OCI-LY1 (cell line): ENCODE measurements around the gene ATP2B2.

Experiments used
- H2AFZ ChIP-seq: fragments of 200-600 bp; sonication (generic), shearing (Covaris generic); 2 replicates; pipeline ENCODE4 v1.6.0; 2014; ENCODE audit warnings: antibody characterized with exemption, mild to moderate bottlenecking, low read length
- H3F3A ChIP-seq: fragments of 200-600 bp; sonication (generic), shearing (Covaris generic); 2 replicates; pipeline ENCODE4 v1.6.0; 2014; ENCODE audit warnings: mild to moderate bottlenecking, antibody characterized with exemption, low read length, moderate library complexity; ENCODE audit not compliant: insufficient read depth
- H3K27ac ChIP-seq: fragments of 200-600 bp; sonication (generic); 2 replicates; pipeline ENCODE4 v1.5.1; 2014; ENCODE audit warnings: low read length, mixed run types, mild to moderate bottlenecking, low read depth; ENCODE audit not compliant: poor library complexity, severe bottlenecking
- H3K27me3 ChIP-seq: fragments of 200-600 bp; sonication (generic); 2 replicates; pipeline ENCODE4 v1.6.0; 2014; ENCODE audit warnings: antibody characterized with exemption, mild to moderate bottlenecking, low read length, moderate library complexity; ENCODE audit not compliant: insufficient read depth
- H3K36me3 ChIP-seq: fragments of 200-600 bp; sonication (generic); 2 replicates; pipeline ENCODE4 v1.6.1; 2014; ENCODE audit warnings: mild to moderate bottlenecking, antibody characterized with exemption, low read length, moderate library complexity, mixed read lengths; ENCODE audit not compliant: insufficient read depth
- H3K4me1 ChIP-seq: fragments of 200-600 bp; sonication (generic); 2 replicates; pipeline ENCODE4 v1.5.1; 2014; ENCODE audit warnings: mild to moderate bottlenecking, low read length, moderate library complexity; ENCODE audit not compliant: insufficient read depth, severe bottlenecking
- H3K4me2 ChIP-seq: fragments of 200-600 bp; sonication (generic), shearing (Covaris generic); 2 replicates; pipeline ENCODE4 v1.6.1; 2014; ENCODE audit warnings: low read length
- H3K4me3 ChIP-seq: fragments of 200-600 bp; sonication (generic); 2 replicates; pipeline ENCODE4 v1.5.1; 2014; ENCODE audit warnings: low read length, low read depth, mild to moderate bottlenecking, mixed read lengths; ENCODE audit not compliant: poor library complexity, severe bottlenecking
- H3K79me2 ChIP-seq: fragments of 200-600 bp; shearing (Covaris generic); 2 replicates; pipeline ENCODE4 v1.6.1; 2016; ENCODE audit warnings: mixed run types, low read length, mixed read lengths; ENCODE audit not compliant: insufficient read depth
- H3K9ac ChIP-seq: fragments of 200-600 bp; sonication (generic), shearing (Covaris generic); 2 replicates; pipeline ENCODE4 v1.6.1; 2014; ENCODE audit warnings: mild to moderate bottlenecking, low read length, mixed read lengths
- H3K9me2 ChIP-seq: fragments of 200-600 bp; sonication (generic), shearing (Covaris generic); 2 replicates; pipeline ENCODE4 v1.6.1; 2014; ENCODE audit warnings: low read depth, mild to moderate bottlenecking, low read length, mixed read lengths
- H3K9me3 ChIP-seq: fragments of 200-600 bp; shearing (Covaris generic); 2 replicates; pipeline ENCODE4 v1.6.1; 2014; ENCODE audit warnings: low read length, mixed read lengths
- H4K20me1 ChIP-seq: fragments of 200-600 bp; sonication (generic), shearing (Covaris generic); 2 replicates; pipeline ENCODE4 v1.6.0; 2016; ENCODE audit warnings: mild to moderate bottlenecking, low read length; ENCODE audit not compliant: insufficient read depth
- EZH2 ChIP-seq: fragments of 200-600 bp; sonication (generic), shearing (Covaris generic); IDR thresholded peaks from 2 replicates; pipeline ENCODE4 v1.8.0; 2017; ENCODE audit warnings: borderline replicate concordance, mixed run types, mild to moderate bottlenecking, antibody characterized with exemption, low read length, moderate library complexity, mixed read lengths
- TF ChIP-seq, protein P1 (sequence below): fragments of 200-600 bp; sonication (generic), shearing (Covaris generic); IDR thresholded peaks from 2 replicates; pipeline ENCODE4 v1.5.1; 2017; ENCODE audit warnings: mild to moderate bottlenecking, antibody characterized with exemption, low read length, moderate library complexity, mixed read lengths

The ATP2B2 gene

DNA sequence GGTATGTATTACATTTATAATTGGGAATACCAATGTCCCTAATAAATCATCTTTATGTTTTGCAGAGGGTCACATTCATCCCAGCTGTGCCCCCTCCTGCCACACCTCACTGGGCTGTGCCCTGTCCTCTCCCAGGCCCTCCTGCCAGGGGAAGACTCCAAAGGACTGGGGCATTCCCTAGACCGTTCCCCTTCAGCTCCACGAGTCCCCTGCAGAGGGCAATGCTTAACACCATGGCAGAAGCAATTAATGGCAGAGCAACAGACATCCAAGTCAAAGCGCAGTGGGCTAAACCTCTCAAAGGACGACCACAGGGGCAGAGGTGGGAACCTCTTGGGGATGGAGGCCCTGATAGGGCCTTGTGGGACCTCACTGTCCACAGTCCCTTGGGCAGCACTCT lies 113.1 kb downstream of the ATP2B2 start:
- no peak overlapping the region for H2AFZ ChIP-seq
- no peak for TF ChIP-seq EZH2
- TF ChIP-seq, protein P1, sequence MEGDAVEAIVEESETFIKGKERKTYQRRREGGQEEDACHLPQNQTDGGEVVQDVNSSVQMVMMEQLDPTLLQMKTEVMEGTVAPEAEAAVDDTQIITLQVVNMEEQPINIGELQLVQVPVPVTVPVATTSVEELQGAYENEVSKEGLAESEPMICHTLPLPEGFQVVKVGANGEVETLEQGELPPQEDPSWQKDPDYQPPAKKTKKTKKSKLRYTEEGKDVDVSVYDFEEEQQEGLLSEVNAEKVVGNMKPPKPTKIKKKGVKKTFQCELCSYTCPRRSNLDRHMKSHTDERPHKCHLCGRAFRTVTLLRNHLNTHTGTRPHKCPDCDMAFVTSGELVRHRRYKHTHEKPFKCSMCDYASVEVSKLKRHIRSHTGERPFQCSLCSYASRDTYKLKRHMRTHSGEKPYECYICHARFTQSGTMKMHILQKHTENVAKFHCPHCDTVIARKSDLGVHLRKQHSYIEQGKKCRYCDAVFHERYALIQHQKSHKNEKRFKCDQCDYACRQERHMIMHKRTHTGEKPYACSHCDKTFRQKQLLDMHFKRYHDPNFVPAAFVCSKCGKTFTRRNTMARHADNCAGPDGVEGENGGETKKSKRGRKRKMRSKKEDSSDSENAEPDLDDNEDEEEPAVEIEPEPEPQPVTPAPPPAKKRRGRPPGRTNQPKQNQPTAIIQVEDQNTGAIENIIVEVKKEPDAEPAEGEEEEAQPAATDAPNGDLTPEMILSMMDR, result peak; percentile 20; the same call in 1 of the 2 replicates
- H3K9me3 ChIP-seq, result no peaks in the 10 kb centered on the region
- H3K9ac ChIP-seq, result no peak overlapping the region
- H3K9me2 ChIP-seq, result no peaks in the 10 kb centered on the region
- H4K20me1 ChIP-seq, result no peaks in the 10 kb centered on the region
- no peaks in the 10 kb centered on the region for H3K27me3 ChIP-seq
- H3K36me3 ChIP-seq, result no peaks in the 10 kb centered on the region
- no peaks in the 10 kb centered on the region for H3K79me2 ChIP-seq
- 0 out of 2 replicates have a peak, but pooled peaks cover 2% of the 10 kb centered on the region for H3F3A ChIP-seq
- H3K4me1 ChIP-seq, result peaks cover 56% of the 10 kb centered on the region
- H3K4me3 ChIP-seq, result no peak overlapping the region
- no peak overlapping the region for H3K4me2 ChIP-seq
- no peak overlapping the region for H3K27ac ChIP-seq

- no peak overlapping the region; the same call in 1 of the 2 replicates for H3K9ac ChIP-seq
- H3K79me2 ChIP-seq, result no peaks in the 10 kb centered on the region
- H2AFZ ChIP-seq, result no peak overlapping the region
- no peaks in the 10 kb centered on the region for H3K27me3 ChIP-seq
- H3K27ac ChIP-seq, result peak overlapping the region; percentile 77
- no peaks in the 10 kb centered on the region for H3K36me3 ChIP-seq
- H3K9me3 ChIP-seq, result no peaks in the 10 kb centered on the region
- H3K4me2 ChIP-seq, result peak overlapping the region; percentile 3; the same call in 1 of the 2 replicates
- H4K20me1 ChIP-seq, result no peaks in the 10 kb centered on the region
- H3F3A ChIP-seq, result 0 out of 2 replicates have a peak, but pooled peaks cover 2% of the 10 kb centered on the region
- no peak overlapping the region for H3K4me3 ChIP-seq
- H3K9me2 ChIP-seq, result no peaks in the 10 kb centered on the region
- H3K4me1 ChIP-seq, result peaks cover 48% of the 10 kb centered on the region
- TF ChIP-seq EZH2, result no peak
- TF ChIP-seq, protein P1, result no peak
Observed at GRCh38 chr3:10391391-10391790, 114.0 kb downstream of the ATP2B2 start.

GRCh38 chr3:10390641-10391373 lies 114.6 kb downstream of the ATP2B2 start:
- Histone ChIP-seq H3K4me2 (peak overlapping the region; percentile 20; the same call in 1 of the 2 replicates), H3F3A (0 out of 2 replicates have a peak, but pooled peaks cover 2% of the 10 kb centered on the region), H3K27ac (peak overlapping the region; percentile 77), H3K4me1 (peaks cover 42% of the 10 kb centered on the region), H3K27me3 (no peaks in the 10 kb centered on the region), H2AFZ (no peak overlapping the region), H3K9ac (peak overlapping the region; percentile 5; the same call in 1 of the 2 replicates), H3K79me2 (no peaks in the 10 kb centered on the region), H4K20me1 (no peaks in the 10 kb centered on the region), H3K4me3 (peak overlapping the region; percentile 0), H3K9me3 (no peaks in the 10 kb centered on the region), H3K9me2 (no peaks in the 10 kb centered on the region), H3K36me3 (no peaks in the 10 kb centered on the region)
- no peak for TF ChIP-seq EZH2
- TF ChIP-seq, protein P1, result no peak
